NCI-H345 treated with DMSO at 0.1 percent for 48 hours (cell line): Measurements from ENCODE around the gene GTPBP4.

Experiments used
- DNase-seq: peaks from one replicate; lab custom pipeline; 2025; ENCODE audit not compliant: unreplicated experiment; lab: John Stamatoyannopoulos, UW

Gene GTPBP4

DNA sequence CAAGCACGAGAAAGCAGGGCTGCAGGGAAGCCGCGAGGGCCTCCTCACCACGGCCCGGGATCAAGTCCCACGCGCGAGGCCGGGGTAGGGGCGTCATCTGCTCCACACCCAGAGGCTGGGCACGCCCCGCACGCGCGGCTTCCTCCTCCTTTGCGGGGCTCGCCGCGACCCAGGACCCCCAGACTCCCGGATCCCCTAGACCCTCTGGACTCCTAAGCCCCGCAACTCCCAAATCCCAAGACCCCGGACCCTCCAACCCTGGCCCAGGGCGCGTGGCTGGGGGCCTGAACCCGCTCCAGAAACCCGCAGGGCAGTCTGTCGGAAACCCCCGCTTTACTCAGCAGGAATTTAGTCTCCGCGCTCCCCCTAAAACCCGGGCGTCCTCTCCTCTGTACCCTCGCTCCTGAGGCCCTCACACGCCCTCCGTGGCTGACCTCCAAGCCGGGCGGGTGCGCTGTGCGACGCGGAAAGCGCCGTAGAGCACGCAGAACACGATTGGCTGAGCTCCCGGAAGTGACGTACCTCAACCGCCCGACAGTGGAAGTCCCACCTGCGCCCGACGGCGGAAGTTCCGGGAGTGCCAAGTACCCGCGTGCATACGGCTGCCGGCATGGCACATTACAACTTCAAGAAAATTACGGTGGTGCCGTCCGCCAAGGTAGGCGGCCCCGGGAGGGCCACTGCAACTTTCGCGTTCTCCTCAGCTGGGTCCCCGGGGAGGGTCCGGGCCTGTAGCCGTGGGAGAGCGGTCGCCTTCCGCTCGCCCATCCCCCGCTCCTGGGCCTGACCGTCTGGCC is at the start of gene GTPBP4:
TSS of gene GTPBP4 (plus strand) at position 565 of the 797 bp plus-strand sequence. CDS start at position 611, 46 bp downstream.
- peak; percentile 79 for DNase-seq

DNA sequence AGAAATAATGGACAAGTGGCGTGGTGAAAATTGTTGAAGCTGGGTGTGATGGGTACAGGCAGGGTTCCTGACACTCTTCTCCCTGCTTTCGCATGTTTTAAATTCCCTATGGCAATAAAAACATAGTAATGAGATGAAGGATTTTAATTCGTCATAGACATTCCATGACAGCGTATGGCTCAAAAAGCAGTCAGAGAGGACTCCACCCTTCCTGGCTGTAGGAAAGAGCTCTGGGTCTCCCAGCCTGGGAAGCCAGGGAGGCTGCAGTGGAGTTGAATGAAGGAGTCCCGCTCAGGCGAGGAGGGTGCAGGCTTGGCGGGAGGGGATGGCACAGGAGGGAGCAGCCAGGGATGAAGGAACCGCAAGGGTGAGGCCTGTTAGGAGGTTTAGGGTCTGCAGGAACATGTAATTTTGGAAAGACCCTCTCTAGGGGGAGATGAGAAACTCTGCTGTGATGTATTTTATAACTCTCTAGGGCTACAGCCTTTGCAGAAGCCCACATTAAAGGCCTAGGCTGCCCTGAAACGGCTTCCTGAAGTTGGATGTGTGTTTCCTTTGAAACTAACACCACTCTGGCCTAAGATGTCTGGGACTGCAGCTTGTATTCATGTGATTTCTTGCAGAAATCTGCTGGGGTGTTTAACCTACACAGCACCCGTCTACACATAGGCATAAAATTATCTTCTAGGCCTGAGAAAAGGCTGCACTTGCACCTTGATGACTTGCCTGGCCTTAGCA is 49.1 kb upstream of the GTPBP4 start:
- DNase-seq = no peak

DNA sequence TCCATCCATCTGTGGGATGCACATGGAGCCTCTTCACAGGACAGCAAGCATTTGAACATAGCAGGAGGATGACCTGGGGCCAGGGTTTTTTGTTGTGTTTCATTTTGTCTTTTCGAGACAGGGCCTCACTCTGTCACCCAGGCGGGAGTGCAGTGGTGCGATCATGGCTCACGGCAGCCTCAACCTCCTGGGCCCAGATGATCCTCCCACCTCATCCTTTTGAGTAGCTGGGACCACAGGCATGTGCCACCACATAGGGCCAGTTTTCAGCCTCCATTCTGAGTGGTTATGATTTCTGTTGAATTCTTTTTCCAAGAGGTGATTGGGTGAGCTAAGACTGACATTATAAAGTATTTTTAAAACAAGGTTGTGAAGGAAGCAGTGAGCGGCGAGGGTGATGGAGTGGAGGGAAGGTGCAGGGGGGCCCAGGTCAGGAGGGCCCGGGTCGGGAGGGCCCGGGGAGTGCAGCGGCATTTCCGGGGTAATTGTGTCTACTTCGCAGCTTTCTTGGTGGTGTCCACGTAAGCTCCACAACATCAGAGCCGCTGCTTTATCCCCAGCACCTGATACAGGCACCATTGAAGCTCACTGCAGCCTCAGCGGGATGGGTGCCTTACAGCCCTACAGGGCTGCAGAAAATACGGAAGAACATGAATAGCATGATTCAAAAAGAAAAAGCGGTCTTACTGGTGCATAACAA is 44.8 kb upstream of the GTPBP4 start:
- DNase-seq = no peak

DNA sequence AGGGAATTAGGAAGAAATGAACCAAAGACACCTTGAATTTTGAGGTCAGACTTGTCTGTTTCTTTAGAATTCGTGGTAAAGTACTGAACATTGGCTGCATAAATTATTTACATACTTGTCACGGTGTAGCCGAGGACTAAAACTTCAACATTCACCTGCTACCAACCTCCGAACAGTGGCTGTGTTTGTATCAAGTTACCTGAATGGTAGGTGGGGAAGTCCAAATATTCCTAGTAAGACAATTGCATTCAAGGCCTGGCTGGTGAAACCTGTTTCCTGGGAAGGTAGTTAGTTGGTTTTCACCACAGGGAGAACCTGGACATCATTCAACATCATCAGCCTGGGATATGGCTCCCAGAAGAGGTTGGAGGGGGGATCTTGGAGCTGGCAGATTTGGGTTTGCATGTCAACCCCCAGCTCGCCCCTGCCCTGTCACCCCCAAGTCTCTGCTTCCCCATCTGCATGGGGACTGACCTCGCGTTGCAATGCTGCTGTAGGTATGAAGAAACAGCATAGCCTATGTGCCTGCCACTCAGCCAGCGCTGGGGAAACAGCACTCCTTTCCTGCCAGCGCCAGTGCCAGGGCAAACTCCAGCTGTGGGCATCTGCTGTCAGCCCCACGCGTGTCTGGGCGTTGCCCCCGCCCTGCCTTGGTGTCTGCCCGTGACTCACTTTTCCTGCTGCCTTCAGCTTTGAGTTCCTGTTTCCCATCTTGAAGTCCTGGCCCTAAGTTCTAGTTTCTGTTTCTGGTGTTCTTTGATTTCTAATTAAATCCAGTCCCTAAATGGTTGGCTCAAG is 44.0 kb upstream of the GTPBP4 start:
- DNase-seq = no peak

DNA sequence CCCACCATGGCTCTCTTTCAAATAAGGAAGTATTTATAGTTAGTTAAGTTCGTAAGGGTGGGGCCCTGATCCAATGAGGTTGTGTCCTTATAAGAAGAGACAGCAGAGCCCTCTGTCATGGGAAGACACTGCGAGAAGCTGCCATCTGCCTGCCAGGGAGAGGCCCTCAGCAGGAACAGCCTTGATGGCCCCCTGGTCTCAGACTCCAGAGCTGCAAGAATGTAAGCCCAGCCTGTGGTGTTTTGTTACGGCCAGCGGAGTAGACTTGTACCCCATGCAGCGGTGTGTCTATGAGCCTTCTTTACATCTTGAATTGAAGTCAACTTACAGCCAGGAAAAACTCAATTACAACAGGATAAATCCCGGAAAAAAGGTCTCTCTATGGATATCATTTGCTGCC is 42.5 kb upstream of the GTPBP4 start:
- DNase-seq = no peak

DNA sequence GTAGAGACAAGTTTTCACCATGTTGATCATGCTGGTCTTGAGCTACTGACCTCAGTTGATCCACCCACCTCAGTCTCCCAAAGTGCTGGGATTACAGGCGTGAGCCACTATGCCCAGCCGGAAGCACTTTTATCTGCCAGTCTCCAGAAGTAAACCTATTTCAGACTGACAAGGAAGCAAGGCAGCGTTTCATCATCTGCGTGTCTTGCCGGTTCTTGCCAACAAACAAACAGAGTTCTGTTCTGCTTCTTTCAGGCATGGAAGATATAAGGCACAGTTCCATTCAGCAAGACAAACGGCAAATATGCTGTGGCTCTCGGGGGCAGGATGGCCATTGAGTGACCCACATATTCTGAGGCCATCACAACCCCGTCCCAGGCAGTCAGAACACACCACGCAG is 41.2 kb upstream of the GTPBP4 start:
- DNase-seq = no peak

DNA sequence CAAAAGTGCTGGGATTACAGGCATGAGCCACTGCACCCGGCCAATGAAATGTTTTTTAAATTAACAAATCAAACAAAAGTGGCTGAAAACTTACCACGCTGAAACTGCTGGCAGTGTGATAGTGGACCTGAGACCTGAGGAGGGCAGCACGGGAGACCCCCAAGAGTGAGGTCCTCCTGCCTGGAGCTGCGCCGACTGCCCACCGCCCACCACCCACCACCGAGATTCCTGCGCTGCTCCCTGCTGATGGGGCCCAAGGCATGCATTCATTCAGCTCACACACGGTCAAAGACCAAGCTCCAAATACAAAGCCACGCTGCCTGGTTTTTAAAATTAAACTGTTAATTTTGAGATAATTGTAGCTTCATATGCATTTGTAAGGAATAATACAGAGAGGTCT is 40.4 kb upstream of the GTPBP4 start:
- DNase-seq = no peak

DNA sequence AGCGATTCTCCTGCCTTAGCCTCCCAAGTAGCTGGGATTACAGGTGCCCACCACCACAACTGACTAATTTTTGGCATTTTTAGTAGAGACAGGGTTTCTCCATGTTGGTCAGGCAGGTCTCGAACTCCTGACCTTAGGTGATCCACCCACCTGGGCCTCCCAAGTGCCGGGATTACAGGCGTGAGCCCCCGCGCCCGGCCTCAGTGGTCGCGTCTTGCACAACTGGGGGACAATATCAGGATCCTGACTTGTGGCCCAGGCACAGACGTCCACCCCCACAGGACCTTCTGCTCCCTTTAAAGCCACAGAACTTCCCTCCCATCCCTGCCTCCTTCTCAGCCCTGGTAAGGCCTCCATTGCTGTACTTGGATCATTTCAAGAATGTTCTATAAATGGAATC is 39.9 kb upstream of the GTPBP4 start:
- DNase-seq = no peak

DNA sequence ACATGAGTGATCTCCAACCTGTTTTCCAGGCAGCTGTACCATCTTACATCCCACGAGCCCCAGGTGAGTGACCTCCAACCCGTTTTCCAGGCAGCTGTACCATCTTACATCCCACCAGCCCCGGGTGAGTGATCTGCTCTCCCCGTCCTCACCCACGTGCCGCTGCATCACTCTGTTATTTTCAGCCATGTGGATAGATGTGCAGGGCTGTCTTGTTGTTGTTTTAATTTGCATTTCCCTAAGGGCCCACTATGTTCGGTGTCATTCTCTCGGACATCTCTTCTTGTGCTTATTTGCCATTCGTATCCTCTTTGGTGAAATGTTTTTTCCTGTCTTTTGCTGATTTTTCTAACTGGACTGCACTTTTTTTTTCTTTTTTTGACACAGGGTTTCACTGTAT is 38.8 kb upstream of the GTPBP4 start:
- DNase-seq = no peak

DNA sequence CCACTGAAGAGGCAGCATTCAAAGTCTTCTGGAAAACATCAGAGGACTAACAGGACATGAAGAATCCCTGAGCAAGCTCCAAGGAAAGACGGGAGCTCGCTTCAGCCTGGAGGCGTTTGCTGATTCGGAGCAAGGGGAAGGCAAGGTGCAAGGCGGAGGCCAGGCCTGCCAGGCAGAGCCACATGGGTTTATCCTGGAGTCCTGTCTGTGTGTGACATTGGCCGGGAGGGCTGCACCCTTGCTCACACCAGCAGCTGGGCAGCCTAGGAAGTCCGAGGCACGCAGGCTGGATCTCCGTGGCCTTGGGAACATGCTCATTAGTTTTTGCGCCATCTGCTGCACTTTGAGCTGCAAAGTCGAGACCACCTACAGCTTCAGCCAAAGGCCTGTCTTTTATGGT is 34.4 kb upstream of the GTPBP4 start:
- no peak for DNase-seq

DNA sequence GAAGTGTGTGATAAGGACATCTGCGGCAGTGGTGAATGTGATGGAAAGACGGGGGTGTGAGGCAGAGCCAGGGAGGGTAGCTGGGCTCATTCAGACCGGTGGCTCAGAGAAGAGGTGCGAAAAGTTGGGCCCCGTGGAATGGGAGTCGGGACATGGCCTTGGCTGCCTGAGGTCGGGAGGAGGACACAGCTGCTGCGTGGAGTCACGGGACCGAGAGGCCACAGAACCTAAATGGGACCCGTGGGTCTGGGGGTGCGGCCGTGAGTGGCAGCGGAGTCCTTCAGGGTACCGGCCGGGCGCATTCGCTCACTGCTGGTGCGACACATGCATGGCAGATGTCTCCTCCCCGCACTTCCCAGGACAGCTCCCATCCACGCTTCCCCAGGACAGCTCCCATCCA is 33.8 kb upstream of the GTPBP4 start:
- no peak for DNase-seq

DNA sequence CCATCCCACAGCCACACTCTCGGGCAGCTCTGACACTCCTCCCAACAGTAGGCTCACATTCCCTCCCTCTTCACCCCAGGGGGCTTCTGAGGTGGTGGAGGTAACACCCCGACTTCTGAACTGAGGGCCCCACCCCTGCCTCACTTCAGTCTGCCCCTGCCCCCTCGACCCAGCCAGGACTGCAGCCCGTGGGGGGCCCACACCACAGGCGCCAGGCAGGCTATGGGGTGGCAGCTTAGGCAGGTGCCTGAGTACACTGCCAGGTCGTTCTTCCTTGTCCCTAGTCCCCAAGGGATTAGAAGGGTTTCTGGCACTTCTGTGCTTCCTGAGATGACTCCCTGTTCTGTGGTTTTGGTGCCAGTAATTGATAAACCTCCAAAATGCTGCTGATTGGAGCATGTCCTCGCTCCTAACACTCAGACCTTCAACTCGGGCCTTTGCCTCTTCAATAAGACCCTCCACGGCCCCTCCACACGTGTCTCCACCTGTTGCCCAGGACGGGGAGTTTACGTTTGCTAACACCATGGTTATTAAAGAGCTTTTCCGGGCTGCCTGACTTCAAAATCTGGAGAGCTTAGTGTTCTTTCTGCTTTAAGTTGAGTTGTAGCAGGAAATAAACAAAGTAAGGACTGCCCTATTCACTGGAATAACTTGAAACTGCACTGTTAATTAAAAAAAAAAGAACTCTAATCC is 33.0 kb upstream of the GTPBP4 start:
- DNase-seq = no peak

DNA sequence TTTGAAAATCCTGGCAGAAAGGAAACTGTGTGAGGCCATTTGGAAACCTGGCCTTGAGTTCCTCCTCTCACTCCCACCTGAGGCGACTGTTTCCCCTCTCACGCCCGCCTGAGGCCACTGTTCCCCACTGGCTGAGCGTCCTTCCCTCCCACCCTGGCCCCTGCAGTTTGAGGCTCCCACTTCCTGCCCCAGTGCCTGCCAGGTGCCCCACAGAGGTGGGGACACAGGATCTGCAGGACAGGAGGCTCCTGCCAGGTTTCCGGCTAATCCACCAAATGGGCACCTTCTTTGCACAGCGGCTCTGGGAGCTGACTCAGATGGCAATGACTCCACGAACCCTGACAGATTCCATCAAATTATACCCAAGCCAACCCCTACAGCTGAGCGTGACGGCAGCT is 32.4 kb upstream of the GTPBP4 start:
- DNase-seq = no peak

DNA sequence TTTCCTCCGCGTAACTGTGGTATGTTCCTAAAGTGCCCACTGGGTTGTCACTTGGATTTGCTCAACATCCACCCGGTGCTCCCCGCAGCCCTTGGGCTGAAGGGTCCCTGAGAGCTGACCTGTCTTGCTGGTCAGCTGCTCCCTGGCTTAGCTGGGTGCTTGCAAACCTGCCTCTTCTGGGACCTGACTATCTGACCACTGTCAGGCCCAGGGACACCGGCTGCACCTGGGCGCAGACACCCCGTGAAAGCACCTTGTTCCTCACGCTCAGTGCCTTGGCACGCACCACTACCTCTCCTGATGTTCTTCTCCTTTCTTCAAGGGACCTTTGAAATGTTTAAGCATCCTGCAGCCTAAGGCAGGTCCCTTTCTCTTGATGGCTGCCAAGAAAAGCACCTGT is 30.1 kb upstream of the GTPBP4 start:
- DNase-seq = no peak

DNA sequence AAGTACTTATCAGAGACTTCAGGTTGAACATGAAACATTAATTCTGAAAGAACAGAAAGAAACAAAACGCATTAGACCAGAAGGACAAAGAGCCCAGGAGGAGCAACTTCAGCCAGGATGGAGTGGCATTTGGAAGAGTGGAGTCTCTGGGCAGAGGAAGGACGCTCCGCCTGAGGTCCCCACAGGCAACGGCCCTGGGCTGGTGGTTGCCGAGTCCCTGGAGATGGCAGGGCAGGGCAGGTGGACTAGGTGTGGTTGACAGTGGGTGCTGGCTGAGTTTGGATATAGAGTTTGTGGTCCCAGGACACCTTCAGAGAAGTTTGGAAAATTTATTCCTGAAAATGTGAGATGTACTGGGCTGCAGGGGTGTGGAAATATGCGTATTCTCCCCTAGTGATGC is 29.4 kb upstream of the GTPBP4 start:
- DNase-seq = no peak

DNA sequence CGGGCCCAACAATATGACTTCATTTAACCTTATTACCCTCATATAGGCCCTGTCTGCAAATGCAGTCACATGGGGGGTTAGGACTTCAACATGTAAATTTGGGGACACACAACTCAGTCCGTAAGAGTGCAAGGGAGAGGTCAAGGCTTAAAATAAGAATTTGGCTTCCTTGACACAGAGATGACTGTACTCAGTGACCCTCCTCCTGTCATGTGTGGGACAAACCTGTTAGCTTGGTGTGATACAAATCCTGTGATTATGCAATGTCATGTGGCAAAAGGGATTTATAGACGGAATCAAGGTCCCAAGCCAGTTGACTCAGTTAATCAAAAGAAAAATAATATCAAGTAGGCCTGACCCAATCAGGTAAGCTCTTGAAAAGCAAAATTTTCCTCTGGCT is 25.9 kb upstream of the GTPBP4 start:
- no peak for DNase-seq

DNA sequence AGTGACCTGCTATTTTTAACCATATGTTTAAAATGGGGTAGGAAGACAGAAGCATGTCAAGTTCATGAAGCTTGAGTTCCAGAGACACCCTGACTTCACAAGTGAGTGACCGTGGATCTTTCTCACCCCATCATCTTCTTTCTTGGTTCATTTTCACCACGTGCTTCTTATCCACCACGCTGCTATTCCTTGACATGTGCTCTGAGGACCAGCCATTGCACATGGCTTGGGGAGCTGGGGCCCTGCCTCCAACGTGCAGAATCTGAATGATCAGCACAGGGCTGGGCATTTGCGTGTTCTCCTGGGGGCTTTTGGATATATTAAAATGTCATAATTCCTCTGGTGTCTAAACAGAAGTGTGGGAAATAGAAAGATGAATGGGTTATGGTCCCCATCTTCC is 25.0 kb upstream of the GTPBP4 start:
- no peak for DNase-seq

DNA sequence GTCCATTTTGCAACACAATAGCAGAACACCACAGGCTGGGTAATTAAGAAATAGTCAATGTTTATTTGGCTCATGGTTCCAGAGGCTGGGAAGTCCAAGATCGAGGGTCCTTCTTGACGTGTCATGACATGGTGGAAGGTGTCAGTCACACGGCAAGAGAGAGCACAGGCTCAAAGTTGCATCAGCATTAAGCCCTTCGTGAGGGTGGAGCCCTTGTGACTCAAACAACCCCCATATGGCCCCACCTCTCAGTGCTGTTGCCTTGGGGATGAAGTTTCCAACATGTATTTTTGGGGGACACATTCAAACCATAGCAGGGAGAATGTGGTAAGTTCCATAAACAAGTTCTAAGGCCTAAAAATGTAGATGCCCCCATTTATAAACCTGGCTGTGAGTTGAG is 24.6 kb upstream of the GTPBP4 start:
- no peak for DNase-seq

DNA sequence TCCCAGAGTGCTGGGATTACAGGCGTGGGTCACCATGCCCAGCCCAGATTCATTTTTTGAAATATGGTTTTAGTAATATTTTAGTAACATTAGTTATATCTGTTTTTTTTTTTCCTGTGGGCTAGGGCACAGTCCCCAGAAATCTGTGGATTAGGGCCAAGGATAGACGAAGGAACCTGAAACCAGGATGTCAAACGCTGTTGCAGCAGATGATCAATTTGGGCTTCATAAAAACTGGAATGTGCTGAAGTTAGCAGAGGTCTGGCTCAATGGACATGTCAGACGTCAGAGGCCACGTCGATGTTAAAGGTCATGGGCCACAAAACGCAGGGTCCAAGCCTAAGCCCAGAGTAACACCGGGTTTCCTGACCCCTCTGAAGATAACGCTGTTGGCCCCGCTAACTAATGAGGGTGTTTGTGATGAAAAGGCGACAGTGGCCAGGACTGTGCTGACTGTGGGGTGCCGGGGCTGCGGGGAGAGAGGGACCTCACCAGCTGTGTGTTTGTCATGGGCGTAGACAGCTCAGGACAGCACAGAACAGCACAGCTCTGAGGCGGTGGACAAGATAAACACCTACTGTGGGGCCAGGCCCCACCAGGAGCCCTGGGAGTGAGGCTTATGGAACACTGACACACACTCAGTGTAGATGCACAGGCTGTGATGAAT is 23.8 kb upstream of the GTPBP4 start:
- no peak for DNase-seq

DNA sequence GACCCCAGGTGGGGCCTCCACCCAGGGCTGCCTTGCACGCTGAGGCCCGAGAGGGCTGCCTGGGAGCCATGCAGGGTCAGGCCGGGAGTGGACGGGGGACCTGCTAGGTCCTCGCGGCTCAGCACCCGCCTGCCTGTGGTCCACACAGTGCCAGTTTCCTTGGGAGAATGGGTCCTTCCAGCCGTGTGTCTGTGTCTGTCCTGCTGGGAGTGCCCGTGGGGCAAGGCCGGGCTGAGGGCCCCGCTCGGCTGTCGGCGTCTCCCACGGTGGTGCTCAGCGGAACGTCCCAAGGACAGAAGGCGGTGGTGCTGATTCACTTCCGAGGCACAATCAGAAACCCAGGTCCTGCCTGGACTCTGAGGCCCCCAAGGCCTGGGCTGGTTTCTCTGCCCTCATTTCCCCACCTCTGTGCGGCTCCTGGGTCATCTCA is 23.2 kb upstream of the GTPBP4 start:
- DNase-seq = no peak
